HG03520 (cell line): Measurements from ENCODE around the gene AGBL1.
"Not testable (repeated sequence)": the region's sequence is repeated elsewhere in the genome, so short reads cannot be mapped to it uniquely, and the experiment has no call there.

Experiments
- ATAC-seq: cut with Tn5 transposase; IDR thresholded peaks from one replicate; pipeline ENCODE4 v1.9.1; 2021; ENCODE audit warnings: mild to moderate bottlenecking, moderate library complexity; ENCODE audit not compliant: unreplicated experiment

Gene AGBL1

DNA sequence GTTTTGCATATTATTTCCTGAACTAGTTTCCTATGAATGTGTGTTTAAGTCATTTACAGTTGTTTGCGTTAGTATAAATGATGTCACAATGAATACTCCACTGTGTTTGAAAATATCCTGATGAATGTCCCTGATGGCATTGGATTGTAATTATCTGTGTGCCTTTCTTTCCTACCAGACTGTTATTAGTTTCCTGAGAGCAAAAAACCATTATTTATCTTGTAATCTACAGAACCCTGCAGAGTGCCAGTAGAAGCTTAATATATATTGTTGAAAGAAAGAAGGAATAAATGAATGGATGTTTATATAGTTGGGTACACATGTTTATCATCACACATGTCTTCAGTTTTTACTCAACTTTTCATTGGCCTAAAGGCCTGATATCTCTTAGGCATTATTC is 312.6 kb downstream of the AGBL1 start:
- ATAC-seq = no peak

GRCh38 chr15:86392874-86393273 is 313.2 kb downstream of the AGBL1 start:
- ATAC-seq = no peak

DNA sequence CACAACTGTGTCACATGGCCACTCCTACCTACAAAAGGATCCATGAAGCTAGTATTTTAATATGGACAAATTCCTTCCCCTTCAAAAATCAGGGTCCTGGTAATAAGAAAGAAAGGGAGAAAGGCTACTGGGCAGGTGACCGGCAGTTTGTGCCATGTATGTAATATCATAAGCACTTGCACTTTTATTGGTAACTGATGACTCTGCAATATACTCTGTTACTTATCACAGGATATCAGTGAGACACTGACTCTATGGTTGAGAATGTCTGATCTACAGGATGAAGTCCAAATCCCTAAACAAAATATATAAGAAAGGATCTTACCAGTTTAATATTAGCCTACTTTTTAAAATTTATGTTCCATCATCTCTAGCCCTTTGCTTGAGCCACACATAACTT is 315.2 kb downstream of the AGBL1 start:
- no peak for ATAC-seq

- no peak for ATAC-seq
Measured at GRCh38 chr15:86399041-86399954, 319.6 kb downstream of the AGBL1 start.

- ATAC-seq = no peak
Measured at GRCh38 chr15:86403221-86403620, 323.6 kb downstream of the AGBL1 start.

GRCh38 chr15:86403914-86404583 is 324.4 kb downstream of the AGBL1 start:
- ATAC-seq = no peak

GRCh38 chr15:86408261-86408660 is 328.6 kb downstream of the AGBL1 start:
- ATAC-seq = no peak

GRCh38 chr15:86411916-86412315 is 332.2 kb downstream of the AGBL1 start:
- no peak for ATAC-seq

GRCh38 chr15:86413191-86413590 is 333.5 kb downstream of the AGBL1 start:
- no peak for ATAC-seq

GRCh38 chr15:86425746-86426145 is 346.1 kb downstream of the AGBL1 start:
- ATAC-seq = no peak

GRCh38 chr15:86432861-86433260 is 353.2 kb downstream of the AGBL1 start:
- ATAC-seq = no peak

DNA sequence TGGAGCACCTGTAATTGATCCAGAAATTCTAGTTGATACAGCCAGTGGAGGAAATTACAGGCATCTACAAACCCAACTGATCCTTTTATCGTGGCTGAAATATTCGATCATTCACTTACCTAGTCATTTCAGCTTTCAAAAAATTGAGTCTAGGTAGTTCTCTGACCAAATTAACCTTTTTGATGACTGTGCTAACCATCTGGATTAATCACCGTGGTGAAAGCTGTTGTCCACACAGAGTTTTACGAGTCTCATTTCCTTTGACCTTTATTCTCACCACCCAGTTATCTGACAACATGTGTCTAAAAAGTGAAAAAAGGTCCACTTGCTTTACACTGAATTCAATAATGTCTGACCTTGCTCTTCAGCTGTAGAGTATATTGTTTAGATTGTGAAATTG is 354.3 kb downstream of the AGBL1 start:
- ATAC-seq = no peak

GRCh38 chr15:86439614-86440013 is 359.9 kb downstream of the AGBL1 start:
- ATAC-seq = no peak

DNA sequence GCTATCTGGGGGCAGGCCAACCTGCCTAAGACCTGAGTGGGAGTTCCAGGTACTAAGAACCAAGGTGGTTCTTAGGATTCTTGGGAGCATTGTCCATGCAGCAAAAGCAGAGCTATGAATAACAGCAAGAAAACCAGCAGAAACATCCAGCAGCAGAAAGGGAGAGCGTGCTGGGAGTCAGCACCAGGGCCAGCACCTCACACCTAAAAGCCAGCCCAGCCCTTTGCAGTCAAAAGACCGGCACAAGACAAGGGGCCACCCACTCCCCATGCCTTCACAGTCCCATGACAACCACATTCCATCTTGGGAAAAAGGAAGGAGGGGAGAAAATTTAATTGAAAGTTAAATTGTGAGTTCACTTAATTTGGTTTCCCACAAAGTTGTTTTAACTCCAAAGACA is 364.9 kb downstream of the AGBL1 start:
- no peak for ATAC-seq

GRCh38 chr15:86445579-86446252 is 366.0 kb downstream of the AGBL1 start:
- no peak for ATAC-seq

DNA sequence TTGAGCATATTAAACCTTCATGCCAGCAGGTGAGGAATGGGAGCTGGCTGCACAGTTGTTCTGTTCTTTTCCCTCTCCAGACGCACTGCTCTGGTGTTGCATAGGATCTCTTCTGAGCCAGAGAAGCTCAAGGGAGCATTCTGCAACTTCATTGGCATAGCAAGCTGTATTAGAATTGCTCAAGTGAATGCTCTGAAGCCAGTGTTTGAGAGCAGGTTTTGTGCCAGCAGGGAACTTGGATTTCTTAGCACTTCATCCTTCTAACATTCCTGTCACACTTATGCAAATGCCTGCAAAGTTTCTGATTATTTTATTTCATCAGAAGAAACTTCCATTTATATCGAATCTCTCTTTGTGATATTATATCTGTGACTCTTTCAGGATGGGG is 366.6 kb downstream of the AGBL1 start:
- ATAC-seq = no peak

DNA sequence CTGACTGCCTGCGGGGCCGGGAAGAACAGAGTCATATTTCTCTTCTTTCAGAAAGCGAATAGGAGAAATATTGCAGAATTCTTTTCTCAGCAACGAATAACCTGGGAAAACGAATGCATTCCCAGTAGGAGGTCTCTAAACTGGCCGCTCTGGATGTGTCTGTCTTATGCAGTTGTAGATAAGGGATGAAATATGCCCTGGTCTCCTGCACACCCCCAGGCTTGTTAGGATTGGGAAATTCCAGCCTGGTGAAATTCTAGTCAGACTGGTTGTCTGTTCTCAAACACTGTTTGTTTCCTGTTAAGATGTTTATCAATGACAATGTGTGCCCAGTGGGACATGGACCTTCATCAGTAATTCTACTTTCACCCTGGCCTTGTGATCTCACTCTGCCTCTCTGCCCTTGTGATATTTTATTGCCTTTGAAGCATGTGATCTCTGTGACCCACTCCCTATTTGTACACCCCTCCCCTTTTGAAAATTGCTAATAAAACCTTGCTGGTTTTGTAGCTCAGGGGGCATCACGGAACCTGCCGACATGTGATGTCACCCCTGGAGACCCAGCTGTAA is 385.9 kb downstream of the AGBL1 start:
- not testable (repeated sequence) for ATAC-seq

GRCh38 chr15:86481720-86482119 is 402.0 kb downstream of the AGBL1 start:
- no peak for ATAC-seq

GRCh38 chr15:86483936-86484335 is 404.3 kb downstream of the AGBL1 start:
- ATAC-seq = no peak

- ATAC-seq = no peak
Measured at GRCh38 chr15:86488046-86488445, 408.4 kb downstream of the AGBL1 start.

DNA sequence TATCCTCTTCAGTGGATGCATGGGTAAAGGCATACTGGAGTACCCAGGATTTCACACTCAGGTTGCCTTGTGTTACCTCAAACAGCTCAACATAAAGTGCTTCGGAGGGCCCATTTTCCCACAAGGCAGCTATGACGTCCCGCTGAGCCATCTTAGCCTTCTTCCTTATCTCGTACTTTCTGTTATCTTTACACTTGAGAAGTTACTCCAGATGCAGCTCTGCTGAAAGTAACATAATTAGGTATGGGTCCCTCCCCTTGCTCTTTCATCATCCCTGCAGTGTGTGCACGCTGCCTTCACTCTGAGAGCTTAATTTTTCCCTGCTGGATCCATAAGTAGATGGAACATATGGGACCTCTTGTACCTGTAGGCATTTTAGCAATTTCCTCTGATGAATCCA is 410.3 kb downstream of the AGBL1 start:
- ATAC-seq = no peak
